Loucy (cell line): Measurements from ENCODE around the gene ENOX1.

Experiments
- EZH2phosphoT487 ChIP-seq: fragments of 200-600 bp; IDR thresholded peaks from 2 replicates; pipeline ENCODE4 v1.6.1; 2018; ENCODE audit warnings: antibody characterized with exemption, mild to moderate bottlenecking, moderate library complexity, borderline replicate concordance
- TF ChIP-seq, protein P1 (sequence below): fragments of 200-600 bp; sonication (generic); conservative IDR thresholded peaks from 2 replicates; pipeline ENCODE4 v1.5.1; 2014; ENCODE audit warnings: mild to moderate bottlenecking, antibody characterized with exemption, low read length

GRCh38 chr13:43377149-43377548 lies 409.6 kb downstream of the ENOX1 start:
- TF ChIP-seq, protein P1, sequence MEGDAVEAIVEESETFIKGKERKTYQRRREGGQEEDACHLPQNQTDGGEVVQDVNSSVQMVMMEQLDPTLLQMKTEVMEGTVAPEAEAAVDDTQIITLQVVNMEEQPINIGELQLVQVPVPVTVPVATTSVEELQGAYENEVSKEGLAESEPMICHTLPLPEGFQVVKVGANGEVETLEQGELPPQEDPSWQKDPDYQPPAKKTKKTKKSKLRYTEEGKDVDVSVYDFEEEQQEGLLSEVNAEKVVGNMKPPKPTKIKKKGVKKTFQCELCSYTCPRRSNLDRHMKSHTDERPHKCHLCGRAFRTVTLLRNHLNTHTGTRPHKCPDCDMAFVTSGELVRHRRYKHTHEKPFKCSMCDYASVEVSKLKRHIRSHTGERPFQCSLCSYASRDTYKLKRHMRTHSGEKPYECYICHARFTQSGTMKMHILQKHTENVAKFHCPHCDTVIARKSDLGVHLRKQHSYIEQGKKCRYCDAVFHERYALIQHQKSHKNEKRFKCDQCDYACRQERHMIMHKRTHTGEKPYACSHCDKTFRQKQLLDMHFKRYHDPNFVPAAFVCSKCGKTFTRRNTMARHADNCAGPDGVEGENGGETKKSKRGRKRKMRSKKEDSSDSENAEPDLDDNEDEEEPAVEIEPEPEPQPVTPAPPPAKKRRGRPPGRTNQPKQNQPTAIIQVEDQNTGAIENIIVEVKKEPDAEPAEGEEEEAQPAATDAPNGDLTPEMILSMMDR: no peak
- no peak for TF ChIP-seq EZH2phosphoT487
